Measurements from ENCODE around the gene TMEM271.

The TMEM271 gene

DNA sequence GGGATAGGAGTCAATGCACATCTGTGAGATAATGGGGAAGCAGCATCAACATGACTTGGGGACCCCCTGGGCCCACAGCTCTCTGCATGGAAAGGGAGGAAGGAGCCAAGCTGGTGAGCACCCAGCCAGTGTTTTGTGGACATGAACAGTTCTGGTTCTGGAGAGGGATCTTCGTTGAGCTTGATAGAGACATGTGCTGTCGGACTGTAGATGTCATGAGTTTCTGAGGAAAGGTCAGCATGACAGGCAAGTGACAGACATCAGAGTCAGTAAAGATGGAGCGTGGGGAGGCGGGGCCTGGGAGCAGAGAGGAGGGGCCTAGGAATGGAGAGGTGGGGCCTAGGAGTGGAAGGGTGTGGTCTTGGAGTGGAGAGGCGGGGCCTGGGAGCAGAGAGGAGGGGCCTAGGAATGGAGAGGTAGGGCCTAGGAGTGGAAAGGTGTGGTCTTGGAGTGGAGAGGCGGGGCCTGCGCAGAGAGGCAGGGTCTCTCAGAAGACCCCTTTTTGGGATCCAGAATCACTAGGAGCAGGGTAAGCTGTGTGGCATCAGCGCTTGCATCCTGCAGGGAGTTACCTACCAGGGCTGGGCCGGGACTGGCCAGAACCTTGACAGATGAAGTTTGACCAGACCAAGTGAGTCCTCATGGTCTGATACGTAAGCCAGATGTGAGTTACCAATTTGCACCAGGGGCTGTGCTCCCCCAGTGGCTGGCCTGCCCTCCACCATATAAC is 43.3 kb downstream of the TMEM271 start:
- DNase-seq = no peak

DNA sequence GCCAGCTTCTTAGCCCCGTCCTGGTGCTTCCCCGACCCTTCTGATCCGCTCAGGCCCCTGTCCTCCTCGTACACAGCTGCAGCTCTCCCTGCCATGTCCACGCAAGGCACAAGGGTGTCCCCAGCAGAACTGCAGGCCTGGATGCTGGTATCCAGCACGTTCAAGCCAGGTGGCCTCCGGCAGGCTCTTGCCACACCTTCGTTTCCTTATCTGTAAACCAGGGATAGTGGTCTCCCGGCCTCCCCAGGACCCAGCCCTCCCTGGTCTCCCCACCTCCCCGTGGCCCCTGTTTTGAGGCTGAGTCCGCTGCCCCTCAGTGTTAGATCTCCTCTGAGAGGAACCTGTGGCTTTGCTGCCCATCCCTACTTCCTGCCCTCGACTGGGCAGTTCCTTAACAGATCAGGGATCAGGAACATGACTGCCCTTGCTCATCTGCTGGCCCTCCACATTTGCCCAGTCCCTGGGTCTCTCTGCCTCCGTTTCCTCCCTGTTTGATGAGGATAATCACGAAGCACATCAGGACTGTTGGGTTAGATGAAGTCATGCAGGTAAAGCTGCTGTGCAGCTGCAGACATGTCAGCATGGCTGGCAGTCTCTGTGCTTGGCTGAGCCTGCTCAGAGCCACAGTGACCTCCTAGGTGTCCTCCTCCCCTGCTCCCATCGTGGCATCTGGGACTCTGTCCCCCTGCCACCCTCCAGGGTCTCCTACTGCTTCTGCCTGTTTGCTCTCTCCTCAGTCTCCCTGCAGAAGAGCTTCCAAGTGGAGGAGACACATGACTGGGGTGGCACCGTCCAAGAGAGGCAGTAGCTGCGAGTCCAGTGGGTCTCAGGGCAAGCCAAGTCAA is 44.2 kb downstream of the TMEM271 start:
- no peak for DNase-seq

DNA sequence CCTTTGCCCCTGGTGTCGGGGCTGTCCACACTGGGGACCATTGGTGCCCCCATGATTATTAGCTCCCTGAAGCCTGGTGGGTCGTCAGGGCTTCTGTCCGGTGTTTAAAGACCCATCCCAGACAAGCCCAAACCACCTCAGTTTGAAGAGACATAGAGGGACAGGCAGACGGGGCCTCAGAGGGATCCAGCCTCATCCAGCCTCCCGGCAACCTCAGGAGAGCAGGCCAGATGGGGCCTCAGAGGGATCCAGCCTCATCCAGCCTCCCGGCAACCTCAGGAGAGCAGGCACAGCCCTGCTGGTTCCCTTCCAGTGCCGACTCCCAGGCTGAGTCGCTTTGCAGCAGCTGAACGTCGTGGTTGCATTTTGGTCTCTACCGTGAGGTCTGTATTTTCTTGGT is 45.0 kb downstream of the TMEM271 start:
- DNase-seq = no peak

DNA sequence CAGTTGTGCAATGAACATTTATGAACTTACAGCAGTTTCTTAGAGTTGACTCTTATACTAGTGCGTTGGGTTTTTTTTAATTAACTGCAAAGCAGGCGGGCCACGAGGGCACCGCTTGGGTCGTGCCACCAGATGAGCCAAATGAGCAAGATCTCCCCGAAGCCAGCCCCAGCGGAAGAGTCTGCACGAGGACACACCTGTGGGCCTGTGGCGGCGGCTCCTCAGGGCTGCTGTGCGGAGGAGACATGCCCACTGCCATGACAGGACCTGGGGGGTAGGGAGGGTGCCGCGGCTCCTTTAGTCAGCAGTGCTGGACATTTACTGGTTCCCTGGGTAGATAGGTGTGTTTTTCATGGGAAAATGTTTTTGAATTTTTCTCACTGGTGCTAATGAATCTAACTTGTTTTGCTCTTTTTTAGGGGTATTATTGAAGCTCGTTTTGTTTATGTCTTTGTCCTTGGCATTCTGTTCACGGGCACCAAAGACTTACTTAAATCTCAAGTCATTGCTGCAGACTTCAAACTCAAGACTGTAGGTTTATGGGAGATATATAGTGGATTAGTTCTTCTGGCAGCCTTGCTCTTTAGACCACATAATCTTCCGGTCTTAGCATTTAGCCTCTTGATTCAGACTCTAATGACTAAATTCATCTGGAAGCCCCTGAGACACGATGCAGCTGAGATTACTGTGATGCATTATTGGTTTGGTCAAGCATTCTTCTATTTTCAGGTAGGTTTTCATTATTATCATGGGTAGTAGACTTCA is 45.9 kb downstream of the TMEM271 start:
- DNase-seq = no peak

GRCh38 chr4:529563-529962 is 46.5 kb downstream of the TMEM271 start:
- DNase-seq = no peak

GRCh38 chr4:528835-529234 is 47.3 kb downstream of the TMEM271 start:
- DNase-seq = no peak

DNA sequence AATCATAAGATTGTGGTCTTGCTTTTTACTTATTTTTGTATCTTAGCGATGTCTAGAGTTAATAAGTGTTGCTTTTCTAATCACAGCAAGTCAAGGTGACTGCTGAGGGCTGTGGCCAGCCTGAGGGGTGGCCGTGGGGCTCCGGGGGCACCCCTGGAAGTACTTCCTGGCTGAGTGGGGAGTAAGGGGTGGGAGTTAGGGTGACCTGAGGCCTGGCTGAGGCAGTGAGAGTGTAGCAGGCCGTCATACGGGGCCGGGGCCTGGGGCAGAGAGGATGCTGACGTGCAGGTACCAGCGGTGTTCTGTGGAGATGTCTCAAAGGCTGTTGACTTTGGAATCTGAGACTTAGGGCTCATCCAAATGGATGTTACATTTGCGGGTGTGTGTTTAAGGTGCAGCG is 47.8 kb downstream of the TMEM271 start:
- no peak for DNase-seq

GRCh38 chr4:526971-527460 is 49.1 kb downstream of the TMEM271 start:
- no peak for DNase-seq

GRCh38 chr4:526189-526909 is 49.7 kb downstream of the TMEM271 start:
- DNase-seq = no peak

GRCh38 chr4:525660-526059 is 50.4 kb downstream of the TMEM271 start:
- no peak for DNase-seq

GRCh38 chr4:524196-524595 is 51.9 kb downstream of the TMEM271 start:
- no peak for DNase-seq
